HepG2 (cell line): ENCODE data around the gene CCN6. TPM values are rescaled to one million over a fixed set of nuclear protein-coding genes. Genes with fewer than 3 reads are reported as not detected.

Experiments used
- ARID5B ChIP-seq: IDR thresholded peaks from 2 replicates; pipeline ENCODE4 v1.4.0; 2020; ENCODE audit warnings: mild to moderate bottlenecking, missing genetic modification reagents
- CBX2 ChIP-seq, 2 experiments: fragments of 200-600 bp in 1 of 2; sonication (generic); formaldehyde crosslinking in 1 of 2; IDR thresholded peaks; 2 replicates each; pipeline versions ENCODE4 v1.7.0 to v1.8.1; 2018 to 2022; ENCODE audit warnings: low read depth in 2 of 2, low read length in 1 of 2, mild to moderate bottlenecking in 1 of 2, missing genetic modification reagents in 1 of 2
- ELF4 ChIP-seq: sonication (generic); formaldehyde crosslinking; IDR thresholded peaks from 2 replicates; pipeline ENCODE4 v1.5.0; 2020; ENCODE audit warnings: missing genetic modification reagents, mild to moderate bottlenecking, moderate library complexity, borderline replicate concordance
- FOXA1 ChIP-seq, 2 experiments: fragments of 450-650 bp in 1 of 2; sonication (generic) in 1 of 2; formaldehyde crosslinking in 1 of 2; IDR thresholded peaks; 2 replicates each; pipeline versions ENCODE4 v1.4.0 to v1.6.1; 2016 to 2020; ENCODE audit warnings: missing genetic modification reagents in 1 of 2
- KDM3A ChIP-seq: IDR thresholded peaks from 2 replicates; pipeline ENCODE4 v1.6.1; 2018; ENCODE audit warnings: low read depth, missing compliant biosample characterization
- MAF1 ChIP-seq: sonication (generic); formaldehyde crosslinking; IDR thresholded peaks from 2 replicates; pipeline ENCODE4 v1.5.0; 2020; ENCODE audit warnings: missing genetic modification reagents, borderline replicate concordance
- MAZ ChIP-seq, 2 experiments: sonication (generic) in 1 of 2; formaldehyde crosslinking in 1 of 2; IDR thresholded peaks; 2 replicates each; pipeline versions ENCODE4 v1.5.0 to v1.6.1; 2012 to 2020; ENCODE audit warnings: low read depth in 2 of 2, mild to moderate bottlenecking in 2 of 2, borderline replicate concordance in 1 of 2, improper control_type of control experiment in 1 of 2, low read length in 1 of 2, missing genetic modification reagents in 1 of 2, moderate library complexity in 1 of 2
- ZNF224 ChIP-seq: sonication (generic); formaldehyde crosslinking; IDR thresholded peaks from 2 replicates; pipeline ENCODE4 v1.5.0; 2020; ENCODE audit warnings: mild to moderate bottlenecking, missing genetic modification reagents
- ZNF280B ChIP-seq: sonication (generic); formaldehyde crosslinking; IDR thresholded peaks from 2 replicates; pipeline ENCODE4 v1.5.0; 2020; ENCODE audit warnings: missing genetic modification reagents, mild to moderate bottlenecking, borderline replicate concordance
- polyA plus RNA-seq, 8 experiments: library from polyadenylated mRNA; depleted of rRNA in 3 of 8; stranded (reverse) in 7 of 8; unstranded in 1 of 8; fragments of >200 nt; fragmentation: Illumina TruSeq in 4 of 8; extraction: Trizol in 4 of 8; gene quantifications; 2 replicates each; pipeline versions ENCODE4 v1.2.1 to v1.2.3, GENCODE V29; 2011 to 2016; ENCODE audit warnings: low read depth in 4 of 8, missing spikeins in 1 of 8, mixed read lengths in 1 of 8; ENCODE audit not compliant: insufficient read depth in 1 of 8
- total RNA-seq, 5 experiments: library from RNA; depleted of rRNA; stranded (reverse); fragments of >200 nt; fragmentation: Illumina TruSeq; extraction: Trizol; gene quantifications; 2 replicates each; pipeline ENCODE4 v1.2.3, GENCODE V29; 2016; ENCODE audit warnings: low read depth in 1 of 5
- TF ChIP-seq, protein P1 (sequence below): sonication (generic); formaldehyde crosslinking; IDR thresholded peaks from 2 replicates; pipeline ENCODE4 v1.5.1; 2020; ENCODE audit warnings: missing genetic modification reagents, mild to moderate bottlenecking, borderline replicate concordance
- TF ChIP-seq, protein P2 (sequence below), 2 experiments: fragments of 450-650 bp in 1 of 2; sonication (generic) in 1 of 2; formaldehyde crosslinking; IDR thresholded peaks; 2 replicates each; pipeline versions ENCODE4 v1.5.0 to v1.8.0; 2020 to 2022; ENCODE audit warnings: mild to moderate bottlenecking in 1 of 2, missing genetic modification reagents in 1 of 2
- TF ChIP-seq, protein P3 (sequence below): sonication (generic); formaldehyde crosslinking; IDR thresholded peaks from 2 replicates; pipeline ENCODE4 v1.5.1; 2020; ENCODE audit warnings: missing genetic modification reagents, mild to moderate bottlenecking, borderline replicate concordance

The CCN6 gene
- total and polyA plus RNA-seq, 2 of the 13 experiments (the other 11 are each of a cell fraction or from before 2014, with no cell fraction given) = not detected

DNA sequence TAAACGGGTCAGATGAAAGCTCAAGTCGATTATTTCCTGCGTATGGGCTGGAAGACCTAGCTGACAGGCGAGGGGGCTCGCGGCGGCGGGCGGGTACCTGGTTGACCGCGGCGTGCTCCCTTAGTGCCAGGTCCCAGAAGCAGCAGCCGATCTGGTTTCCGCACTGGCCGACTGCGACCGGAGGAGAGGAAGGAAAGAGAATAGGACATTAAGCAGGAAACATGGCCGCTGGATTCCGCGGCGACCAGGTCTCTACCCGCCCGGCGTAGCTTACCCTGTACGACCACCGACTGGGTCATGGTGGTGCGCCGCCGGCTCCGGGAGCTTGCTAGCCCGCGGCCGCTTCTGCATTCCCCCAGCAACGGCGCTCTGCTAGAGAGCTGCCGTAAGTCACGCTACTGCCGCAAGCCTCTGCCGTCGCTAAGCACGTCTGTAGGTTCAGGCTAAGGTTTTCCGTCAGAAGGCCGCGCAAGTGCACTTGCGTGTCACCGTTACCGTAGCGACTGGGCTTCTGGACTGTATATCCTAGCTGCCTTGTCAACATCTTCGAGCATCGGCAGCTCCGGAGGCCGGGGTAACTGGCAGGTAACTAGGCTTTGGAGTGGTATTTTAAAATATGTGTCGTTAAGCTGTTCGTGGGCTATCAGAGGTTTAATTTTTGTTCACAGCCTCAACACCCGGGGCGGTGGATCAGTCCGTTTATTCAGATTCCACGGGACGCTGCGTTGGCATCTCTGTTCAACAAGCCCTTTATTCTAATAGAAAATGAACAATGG is 33.4 kb downstream of the CCN6 start, which contains the start of the genes FAM229B and TUBE1 (continued):
- TF ChIP-seq, protein P1, sequence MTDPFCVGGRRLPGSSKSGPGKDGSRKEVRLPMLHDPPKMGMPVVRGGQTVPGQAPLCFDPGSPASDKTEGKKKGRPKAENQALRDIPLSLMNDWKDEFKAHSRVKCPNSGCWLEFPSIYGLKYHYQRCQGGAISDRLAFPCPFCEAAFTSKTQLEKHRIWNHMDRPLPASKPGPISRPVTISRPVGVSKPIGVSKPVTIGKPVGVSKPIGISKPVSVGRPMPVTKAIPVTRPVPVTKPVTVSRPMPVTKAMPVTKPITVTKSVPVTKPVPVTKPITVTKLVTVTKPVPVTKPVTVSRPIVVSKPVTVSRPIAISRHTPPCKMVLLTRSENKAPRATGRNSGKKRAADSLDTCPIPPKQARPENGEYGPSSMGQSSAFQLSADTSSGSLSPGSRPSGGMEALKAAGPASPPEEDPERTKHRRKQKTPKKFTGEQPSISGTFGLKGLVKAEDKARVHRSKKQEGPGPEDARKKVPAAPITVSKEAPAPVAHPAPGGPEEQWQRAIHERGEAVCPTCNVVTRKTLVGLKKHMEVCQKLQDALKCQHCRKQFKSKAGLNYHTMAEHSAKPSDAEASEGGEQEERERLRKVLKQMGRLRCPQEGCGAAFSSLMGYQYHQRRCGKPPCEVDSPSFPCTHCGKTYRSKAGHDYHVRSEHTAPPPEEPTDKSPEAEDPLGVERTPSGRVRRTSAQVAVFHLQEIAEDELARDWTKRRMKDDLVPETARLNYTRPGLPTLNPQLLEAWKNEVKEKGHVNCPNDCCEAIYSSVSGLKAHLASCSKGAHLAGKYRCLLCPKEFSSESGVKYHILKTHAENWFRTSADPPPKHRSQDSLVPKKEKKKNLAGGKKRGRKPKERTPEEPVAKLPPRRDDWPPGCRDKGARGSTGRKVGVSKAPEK (CRISPR knock-in tag) = peak; percentile 70; the same call in 1 of the 2 replicates
- TF ChIP-seq, protein P2, sequence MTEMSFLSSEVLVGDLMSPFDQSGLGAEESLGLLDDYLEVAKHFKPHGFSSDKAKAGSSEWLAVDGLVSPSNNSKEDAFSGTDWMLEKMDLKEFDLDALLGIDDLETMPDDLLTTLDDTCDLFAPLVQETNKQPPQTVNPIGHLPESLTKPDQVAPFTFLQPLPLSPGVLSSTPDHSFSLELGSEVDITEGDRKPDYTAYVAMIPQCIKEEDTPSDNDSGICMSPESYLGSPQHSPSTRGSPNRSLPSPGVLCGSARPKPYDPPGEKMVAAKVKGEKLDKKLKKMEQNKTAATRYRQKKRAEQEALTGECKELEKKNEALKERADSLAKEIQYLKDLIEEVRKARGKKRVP (CRISPR knock-in tag; IDR thresholded peaks at IDR 0.05) = peak in 1 of 2 experiments; percentile 8; a peak in 1 of 4 replicates
- TF ChIP-seq ZNF280B (peak; percentile 86; the same call in 1 of the 2 replicates), FOXA1 (IDR thresholded peaks at IDR 0.05) (no peak), FOXA1 (CRISPR knock-in tag; IDR thresholded peaks at IDR 0.05) (peak; percentile 66), MAZ (IDR thresholded peaks at IDR 0.05; ENCODE audit: borderline replicate concordance, low read depth, low read length) (0 out of 2 replicates have a peak, but pooled peaks have one; percentile 18), MAZ (CRISPR knock-in tag; IDR thresholded peaks at IDR 0.05; ENCODE audit: low read depth) (peak; percentile 76; the same call in 1 of the 2 replicates), KDM3A (CRISPR knock-in tag) (peak; percentile 70), ZNF224 (peak; percentile 48; the same call in 1 of the 2 replicates), MAF1 (0 out of 2 replicates have a peak, but pooled peaks have one; percentile 23), ARID5B (CRISPR knock-in tag) (peak; percentile 44), CBX2 (IDR thresholded peaks at IDR 0.05; ENCODE audit: low read depth, low read length) (no peak), CBX2 (CRISPR knock-in tag; IDR thresholded peaks at IDR 0.05; ENCODE audit: low read depth) (no peak), ELF4 (no peak)
- TF ChIP-seq, protein P3, sequence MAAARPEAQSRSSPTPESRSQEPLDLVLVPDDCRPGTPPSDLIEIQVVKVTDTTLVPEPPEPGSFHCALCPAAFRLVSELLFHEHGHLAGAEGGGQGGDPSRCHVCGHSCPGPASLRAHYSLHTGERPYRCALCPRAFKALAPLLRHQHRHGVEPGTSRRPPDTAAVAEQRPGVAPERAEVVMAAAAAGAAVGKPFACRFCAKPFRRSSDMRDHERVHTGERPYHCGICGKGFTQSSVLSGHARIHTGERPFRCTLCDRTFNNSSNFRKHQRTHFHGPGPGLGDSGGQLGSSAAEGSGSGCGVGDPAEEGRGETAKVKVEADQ (CRISPR knock-in tag) = no peak; the same call in 1 of the 2 replicates
